Measurements from ENCODE around the gene GLB1L2.
"Not testable (repeated sequence)": the region's sequence is repeated elsewhere in the genome, so short reads cannot be mapped to it uniquely, and the experiment has no call there.

GLB1L2 gene

DNA sequence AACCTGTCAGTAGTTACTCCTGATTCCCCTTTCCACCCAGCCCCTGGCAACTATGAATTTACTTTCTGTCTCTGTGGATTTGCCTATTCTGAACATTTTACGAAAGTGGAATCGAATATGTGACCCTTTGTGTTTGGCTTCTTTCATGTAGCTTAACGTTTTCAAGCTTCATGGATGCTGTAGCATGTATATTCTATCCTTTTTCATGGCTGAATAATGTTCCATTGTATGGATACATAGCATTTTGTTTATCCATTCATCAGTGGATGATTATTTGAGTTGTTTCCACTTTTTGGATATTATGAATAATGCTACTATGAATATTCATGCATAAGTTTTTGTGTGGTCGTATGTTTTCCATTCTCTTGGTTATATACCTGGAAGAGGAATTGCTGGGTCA is 9.2 kb upstream of the GLB1L2 start:
- no peak for DNase-seq (ENCODE audit: low read depth in 2 of 2, low spot score in 1 of 2)

DNA sequence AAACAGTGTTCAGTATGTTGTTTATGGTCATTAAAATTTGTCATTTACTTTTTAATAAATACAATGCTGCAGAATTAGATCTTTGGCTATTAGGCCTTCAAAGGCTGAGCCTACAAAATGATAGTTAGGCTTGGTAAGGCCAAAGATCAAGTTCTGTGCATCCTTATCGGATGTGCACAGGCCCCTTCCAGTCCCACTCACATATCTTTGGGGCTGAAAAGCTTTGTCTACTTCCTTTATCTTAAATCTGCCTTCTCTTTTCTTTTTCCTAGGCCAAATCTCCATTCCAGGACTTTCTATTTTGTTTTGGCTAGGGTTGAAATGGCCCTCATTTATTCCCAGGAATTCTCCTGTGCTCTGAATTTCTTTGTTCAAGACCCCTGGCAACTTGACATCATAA is 3.4 kb upstream of the GLB1L2 start:
- no peak for DNase-seq (ENCODE audit: low read depth in 2 of 2, low spot score in 1 of 2)

GRCh38 chr11:134330611-134331353 is 1.0 kb upstream of the GLB1L2 start:
- DNase-seq (ENCODE audit: low read depth in 2 of 2, low spot score in 1 of 2): no peak

DNA sequence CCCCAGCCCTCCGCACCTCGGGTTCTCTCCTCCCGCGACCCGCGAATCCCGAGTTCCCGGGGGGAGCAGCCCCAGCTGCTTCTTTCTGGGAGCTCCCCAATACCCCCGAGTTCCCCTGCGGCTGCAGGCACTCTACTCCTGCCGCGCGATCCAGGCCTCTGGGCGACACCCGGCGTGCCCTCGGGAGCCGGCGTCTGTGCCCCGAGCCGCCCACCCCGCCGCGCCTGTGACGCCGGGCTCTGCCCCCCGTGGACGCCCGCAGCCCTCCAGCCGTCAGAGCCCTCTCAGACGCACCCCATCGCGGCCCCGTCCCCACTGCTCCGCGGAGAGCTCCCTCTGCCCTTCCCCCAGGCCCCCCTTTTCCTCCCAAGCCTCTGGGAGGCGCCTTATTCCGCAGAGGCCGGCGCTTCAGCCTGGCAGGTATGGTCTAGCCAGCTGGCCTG is 422 bp downstream of the GLB1L2 start:
- no peak for DNase-seq (ENCODE audit: low read depth in 2 of 2, low spot score in 1 of 2)

GRCh38 chr11:134332782-134333181 is 994 bp downstream of the GLB1L2 start:
- DNase-seq (ENCODE audit: low read depth in 2 of 2, low spot score in 1 of 2): no peak

- no peak for DNase-seq (ENCODE audit: low read depth in 2 of 2, low spot score in 1 of 2)
These were observed 1.5 kb downstream of the GLB1L2 start for GRCh38 chr11:134333312-134333711.

DNA sequence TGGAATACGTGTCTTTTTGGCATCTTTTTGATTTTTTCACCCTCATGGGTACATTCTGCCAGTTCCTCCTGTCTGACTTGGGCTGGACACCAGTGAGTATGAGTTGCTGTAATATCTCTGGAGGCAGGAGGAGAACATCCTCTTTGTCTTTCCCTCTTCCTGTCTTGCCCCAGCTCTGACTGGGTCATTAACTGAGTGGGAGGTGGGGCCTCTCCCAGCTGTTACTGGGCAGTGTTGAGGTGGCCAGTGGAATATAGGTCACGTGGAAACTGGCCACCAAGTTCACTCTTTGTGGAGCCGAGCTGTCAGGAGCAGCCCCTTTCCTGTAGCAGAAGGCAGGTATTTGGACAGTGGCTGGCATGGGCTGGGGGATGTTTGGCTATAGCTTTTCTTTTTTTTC is 2.2 kb downstream of the GLB1L2 start:
- no peak for DNase-seq (ENCODE audit: low read depth in 2 of 2, low spot score in 1 of 2)

- DNase-seq (ENCODE audit: low read depth in 2 of 2, low spot score in 1 of 2): no peak
These were observed 3.2 kb downstream of the GLB1L2 start for GRCh38 chr11:134334796-134335571.

GRCh38 chr11:134337051-134337450 is 5.3 kb downstream of the GLB1L2 start:
- no peak for DNase-seq (ENCODE audit: low read depth in 2 of 2, low spot score in 1 of 2)

DNA sequence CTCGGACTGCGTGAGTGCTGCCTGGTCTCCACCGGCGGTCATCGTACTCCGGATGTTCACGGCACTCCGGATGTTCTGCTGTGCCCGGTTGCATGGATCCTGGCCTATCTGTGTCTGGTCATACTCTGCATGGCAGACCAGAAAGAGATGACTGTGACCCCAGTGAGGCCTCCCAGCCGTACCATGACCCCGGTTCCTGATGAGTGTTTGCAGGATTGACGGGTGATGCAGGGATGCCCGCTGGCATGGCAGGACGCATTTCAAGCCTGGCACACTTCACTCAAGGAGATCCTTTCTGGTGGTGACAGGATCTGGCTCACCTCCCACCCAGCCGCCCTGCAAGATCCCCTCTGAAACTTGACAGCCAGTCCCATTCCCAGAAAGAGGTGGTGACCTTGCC is 6.3 kb downstream of the GLB1L2 start:
- no peak for DNase-seq (ENCODE audit: low read depth in 2 of 2, low spot score in 1 of 2)

DNA sequence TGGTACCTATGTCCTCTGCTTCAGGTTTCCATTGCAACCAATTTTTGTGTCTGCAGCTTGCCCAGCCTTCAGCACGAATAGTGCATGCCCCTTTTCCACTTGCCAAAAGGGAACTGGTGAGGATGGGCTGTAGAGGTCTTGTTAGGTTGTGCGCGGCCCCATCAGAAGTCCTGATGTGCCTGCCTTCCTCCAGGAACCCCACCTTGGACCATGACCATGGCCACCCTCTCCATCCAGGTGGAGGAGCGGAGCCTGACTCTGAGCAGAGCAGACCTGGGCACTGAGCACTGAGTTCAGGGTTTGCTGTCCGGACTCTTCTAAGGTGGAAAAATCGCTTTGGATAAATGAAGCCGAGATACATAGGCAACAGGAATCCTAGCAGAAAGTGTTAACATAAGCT is 6.9 kb downstream of the GLB1L2 start:
- no peak for DNase-seq (ENCODE audit: low read depth in 2 of 2, low spot score in 1 of 2)

GRCh38 chr11:134339756-134340155 is 8.0 kb downstream of the GLB1L2 start:
- DNase-seq (ENCODE audit: low read depth in 2 of 2, low spot score in 1 of 2): no peak

- no peak for DNase-seq (ENCODE audit: low read depth in 2 of 2, low spot score in 1 of 2)
These were observed 8.7 kb downstream of the GLB1L2 start for GRCh38 chr11:134340354-134340964.

- no peak for DNase-seq (ENCODE audit: low read depth in 2 of 2, low spot score in 1 of 2)
These were observed 10.2 kb downstream of the GLB1L2 start for GRCh38 chr11:134341805-134342571.

DNA sequence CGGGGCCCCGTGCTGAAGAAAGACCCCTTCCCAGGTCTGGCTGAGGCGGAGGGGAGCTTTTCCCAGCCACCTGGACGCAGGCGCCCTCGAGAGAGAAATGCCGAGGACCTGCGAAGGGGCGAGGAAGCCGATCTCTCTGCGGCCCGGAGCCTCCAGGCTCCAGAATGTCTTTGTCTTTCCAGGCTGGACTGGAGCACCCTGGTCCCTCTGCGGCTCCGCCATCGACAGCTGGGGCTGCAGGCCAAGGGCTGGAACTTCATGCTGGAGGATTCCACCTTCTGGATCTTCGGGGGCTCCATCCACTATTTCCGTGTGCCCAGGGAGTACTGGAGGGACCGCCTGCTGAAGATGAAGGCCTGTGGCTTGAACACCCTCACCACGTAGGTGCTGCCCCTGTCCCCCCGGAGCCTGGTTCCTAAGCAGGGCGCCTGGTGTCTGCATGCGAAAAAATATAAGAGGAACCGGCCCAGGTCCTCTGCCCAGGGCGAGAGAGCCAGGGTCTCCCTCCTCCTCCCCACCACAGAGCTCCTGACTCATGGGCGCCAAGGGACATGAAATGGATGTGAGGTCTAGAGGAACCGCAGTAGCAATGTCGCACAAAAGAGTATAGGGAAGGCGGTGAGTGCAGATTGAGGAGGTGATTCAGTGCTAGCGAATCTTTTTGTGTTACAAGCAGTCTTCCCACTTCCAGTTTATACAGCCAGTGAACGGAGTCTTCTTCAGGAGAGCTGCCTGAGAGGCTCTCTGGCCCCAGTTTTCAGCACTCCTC is 11.0 kb downstream of the GLB1L2 start:
- DNase-seq (ENCODE audit: low read depth in 2 of 2, low spot score in 1 of 2): no peak

- DNase-seq (ENCODE audit: low read depth in 2 of 2, low spot score in 1 of 2): no peak
These were observed 11.9 kb downstream of the GLB1L2 start for GRCh38 chr11:134343646-134344045.

DNA sequence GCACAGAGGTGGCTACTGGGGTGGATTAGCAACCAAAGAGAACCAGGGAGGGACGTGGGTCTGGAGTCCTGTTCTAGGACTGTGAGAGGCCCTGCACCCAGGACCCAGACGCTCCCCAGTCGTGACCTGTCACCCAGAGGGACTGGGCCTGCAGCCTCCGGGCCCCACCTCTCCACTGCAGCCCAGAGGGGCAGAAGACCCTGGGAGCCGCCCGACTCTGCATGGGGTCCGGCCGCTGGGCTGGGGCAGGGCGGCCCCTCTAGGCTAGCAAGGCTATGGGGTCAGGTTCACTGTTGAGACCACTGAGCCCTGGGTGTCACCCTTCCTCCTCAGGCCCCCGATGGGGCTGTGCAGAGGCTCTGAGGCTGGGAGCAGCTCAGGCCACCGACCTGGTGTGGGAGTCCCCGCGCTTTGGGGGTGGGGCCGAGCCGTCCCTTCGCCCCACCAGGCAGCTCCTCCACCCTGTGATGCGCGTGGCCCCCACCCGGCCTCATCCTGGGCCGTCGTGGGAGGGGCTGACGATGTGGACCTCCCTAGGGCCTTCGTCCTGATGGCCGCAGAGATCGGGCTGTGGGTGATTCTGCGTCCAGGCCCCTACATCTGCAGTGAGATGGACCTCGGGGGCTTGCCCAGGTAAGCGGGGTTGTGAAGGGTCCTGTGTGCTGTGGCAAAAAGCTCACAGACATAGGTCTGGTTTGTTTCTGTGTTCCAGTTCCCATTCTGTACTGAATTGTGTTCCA is 12.9 kb downstream of the GLB1L2 start:
- not testable (repeated sequence) for DNase-seq (ENCODE audit: low read depth in 2 of 2, low spot score in 1 of 2)

DNA sequence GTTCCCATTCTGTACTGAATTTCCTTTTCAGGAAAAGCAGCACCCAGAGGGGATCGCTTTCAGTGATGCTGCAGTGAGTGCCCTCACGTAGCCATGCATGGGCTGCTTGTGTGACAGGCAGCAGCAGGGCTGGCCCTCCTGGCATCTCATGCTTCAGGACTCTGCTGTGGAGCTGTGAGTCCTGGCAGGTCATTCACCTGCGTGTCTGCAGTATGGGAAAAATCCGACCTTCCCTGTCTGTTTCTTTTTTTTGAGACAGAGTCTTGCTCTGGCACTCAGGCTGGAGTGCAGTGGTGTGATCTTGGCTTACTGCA is 13.4 kb downstream of the GLB1L2 start:
- DNase-seq (ENCODE audit: low read depth in 2 of 2, low spot score in 1 of 2): no peak

DNA sequence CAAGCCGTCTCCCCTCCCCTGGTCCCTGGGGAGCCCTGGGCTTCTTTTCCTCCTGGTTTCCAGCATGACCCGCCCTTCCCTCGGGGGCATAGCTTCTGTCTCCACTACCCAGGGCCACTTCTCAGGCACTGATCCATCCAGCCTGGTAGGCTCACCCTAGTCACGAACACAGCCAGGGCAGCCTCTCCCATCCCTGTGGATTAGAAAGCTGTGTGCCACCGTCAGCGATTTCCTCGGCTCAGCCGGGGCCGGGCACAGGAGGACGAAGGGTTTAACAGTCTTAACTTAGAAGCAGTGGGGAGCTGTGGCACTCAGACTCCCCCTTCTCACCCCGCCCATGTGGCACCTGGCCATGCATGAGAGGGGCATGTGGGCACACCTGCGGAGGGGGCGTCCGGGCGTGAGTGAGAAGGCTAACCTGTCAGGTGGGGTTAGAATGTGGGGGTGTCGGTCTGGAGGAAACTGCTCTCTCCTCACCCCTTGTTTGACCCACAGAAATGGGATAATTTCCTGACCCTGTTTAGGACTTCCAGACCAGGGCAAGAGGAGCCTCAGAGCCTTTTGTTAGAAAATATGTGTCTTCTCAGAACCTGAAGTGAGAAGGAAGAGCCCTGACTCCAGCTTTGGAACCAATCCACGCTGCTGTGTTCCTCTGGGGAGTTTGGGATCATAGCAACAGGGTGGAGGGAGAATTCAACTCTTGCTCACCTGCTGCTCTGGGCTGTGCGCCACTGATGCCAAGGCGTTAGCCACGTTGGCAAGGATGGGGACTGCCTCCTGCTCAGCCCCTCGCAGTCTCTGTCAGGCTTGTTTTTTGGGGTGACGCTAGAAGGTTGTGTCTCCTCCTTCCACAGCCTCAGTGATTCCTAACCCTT is 14.6 kb downstream of the GLB1L2 start:
- DNase-seq (ENCODE audit: low read depth in 2 of 2, low spot score in 1 of 2): no peak

Measured in stimulated activated CD8-positive, alpha-beta memory T cell treated with anti-CD3 and anti-CD28 coated beads, Interleukin-4, amount 100 ng/mL, for 1 hour (primary cell).